Measurements from ENCODE around the gene PSMG2. TPM values are rescaled to one million over a fixed set of nuclear protein-coding genes. Genes with fewer than 3 reads are reported as not detected.

PSMG2 gene
- total RNA-seq, 1 donor from 2014 or later, result 96.5 TPM

DNA sequence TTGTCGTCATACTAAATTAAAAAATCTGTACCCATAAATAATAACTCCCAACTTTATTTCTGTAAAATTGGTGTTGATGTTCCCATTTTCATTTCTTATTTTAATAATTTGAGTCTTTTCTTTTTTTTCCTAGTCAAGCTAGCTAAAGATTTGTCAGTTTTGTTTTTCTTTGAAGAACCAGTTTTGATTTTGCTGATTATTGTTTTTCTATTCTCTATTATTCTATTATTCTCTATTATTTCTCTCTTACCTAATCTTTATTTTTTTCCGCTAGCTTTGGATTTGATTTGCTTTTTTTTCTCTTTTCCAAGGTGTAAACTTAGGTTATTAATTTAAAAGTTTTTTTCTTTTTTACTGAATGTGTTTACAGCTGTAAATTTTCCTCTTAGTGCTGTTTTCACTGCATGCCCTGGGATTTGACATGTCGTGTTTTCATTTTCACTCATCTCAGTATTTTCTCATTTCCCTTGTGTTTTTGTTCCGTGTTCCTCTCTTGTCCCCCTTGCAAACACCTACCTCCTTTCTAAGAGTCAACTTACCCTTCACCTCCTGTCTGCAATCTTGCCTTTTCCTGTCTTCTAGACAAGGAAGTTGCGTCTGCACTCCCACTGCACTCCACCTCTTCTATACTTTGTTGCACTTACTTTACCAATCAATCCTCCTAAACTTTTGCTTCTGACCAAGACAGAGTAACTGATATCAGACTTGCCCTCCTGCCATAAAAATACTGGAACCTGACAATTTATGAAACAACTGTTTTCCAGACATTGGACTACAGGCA is 18.8 kb downstream of the PSMG2 start:
- DNase-seq (ENCODE audit: low read depth), result no peak
- TF ChIP-seq, protein P1, sequence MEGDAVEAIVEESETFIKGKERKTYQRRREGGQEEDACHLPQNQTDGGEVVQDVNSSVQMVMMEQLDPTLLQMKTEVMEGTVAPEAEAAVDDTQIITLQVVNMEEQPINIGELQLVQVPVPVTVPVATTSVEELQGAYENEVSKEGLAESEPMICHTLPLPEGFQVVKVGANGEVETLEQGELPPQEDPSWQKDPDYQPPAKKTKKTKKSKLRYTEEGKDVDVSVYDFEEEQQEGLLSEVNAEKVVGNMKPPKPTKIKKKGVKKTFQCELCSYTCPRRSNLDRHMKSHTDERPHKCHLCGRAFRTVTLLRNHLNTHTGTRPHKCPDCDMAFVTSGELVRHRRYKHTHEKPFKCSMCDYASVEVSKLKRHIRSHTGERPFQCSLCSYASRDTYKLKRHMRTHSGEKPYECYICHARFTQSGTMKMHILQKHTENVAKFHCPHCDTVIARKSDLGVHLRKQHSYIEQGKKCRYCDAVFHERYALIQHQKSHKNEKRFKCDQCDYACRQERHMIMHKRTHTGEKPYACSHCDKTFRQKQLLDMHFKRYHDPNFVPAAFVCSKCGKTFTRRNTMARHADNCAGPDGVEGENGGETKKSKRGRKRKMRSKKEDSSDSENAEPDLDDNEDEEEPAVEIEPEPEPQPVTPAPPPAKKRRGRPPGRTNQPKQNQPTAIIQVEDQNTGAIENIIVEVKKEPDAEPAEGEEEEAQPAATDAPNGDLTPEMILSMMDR (conservative IDR thresholded peaks at IDR 0.05; ENCODE audit: low read depth, low read length), result no peak
- H3K4me3 ChIP-seq (ENCODE audit: low read depth, low read length), result no peak overlapping the region

DNA sequence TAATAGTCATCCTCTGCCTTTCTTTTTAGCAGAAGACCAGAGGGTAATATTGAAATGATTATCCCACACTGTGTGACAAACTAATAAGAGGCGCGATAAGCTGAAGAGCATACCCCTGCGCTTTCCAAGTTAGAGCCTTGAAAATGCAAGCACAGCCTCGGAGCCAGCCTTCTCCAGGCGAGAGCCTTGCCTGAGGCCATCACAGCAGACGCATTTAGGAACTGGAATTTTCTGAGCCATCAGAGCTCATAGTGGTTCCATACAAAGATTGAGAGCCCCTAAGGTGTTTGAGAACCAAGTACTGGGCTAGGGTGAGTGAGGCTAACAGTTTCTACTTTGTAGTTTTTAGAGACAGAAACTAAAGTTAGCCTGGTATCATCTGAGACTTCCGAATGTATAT is 19.9 kb downstream of the PSMG2 start:
- no peak for DNase-seq (ENCODE audit: low read depth)
- TF ChIP-seq, protein P1 (conservative IDR thresholded peaks at IDR 0.05; ENCODE audit: low read depth, low read length), result no peak
- H3K4me3 ChIP-seq (ENCODE audit: low read depth, low read length), result no peak overlapping the region

DNA sequence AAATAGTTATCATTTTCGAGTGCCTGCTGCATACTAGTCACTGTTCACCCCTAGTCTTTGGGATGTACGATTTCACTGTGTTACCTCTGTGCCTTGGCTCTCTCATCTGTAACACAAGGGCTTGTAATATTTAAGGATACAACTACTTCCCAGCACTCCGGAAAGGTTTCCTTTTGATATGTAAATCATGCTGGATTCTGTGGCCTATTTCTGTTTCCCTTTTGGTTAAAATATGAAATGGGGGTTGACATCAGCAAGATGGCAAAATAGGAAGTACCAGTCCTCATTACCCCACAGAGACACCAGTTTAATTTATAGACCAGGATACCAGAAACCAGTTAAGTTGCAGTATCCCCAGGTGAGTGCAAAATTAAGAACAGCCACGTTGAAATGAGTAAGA is 23.5 kb downstream of the PSMG2 start:
- TF ChIP-seq, protein P1 (conservative IDR thresholded peaks at IDR 0.05; ENCODE audit: low read depth, low read length), result no peak
- no peak overlapping the region for H3K4me3 ChIP-seq (ENCODE audit: low read depth, low read length)
- no peak for DNase-seq (ENCODE audit: low read depth)

DNA sequence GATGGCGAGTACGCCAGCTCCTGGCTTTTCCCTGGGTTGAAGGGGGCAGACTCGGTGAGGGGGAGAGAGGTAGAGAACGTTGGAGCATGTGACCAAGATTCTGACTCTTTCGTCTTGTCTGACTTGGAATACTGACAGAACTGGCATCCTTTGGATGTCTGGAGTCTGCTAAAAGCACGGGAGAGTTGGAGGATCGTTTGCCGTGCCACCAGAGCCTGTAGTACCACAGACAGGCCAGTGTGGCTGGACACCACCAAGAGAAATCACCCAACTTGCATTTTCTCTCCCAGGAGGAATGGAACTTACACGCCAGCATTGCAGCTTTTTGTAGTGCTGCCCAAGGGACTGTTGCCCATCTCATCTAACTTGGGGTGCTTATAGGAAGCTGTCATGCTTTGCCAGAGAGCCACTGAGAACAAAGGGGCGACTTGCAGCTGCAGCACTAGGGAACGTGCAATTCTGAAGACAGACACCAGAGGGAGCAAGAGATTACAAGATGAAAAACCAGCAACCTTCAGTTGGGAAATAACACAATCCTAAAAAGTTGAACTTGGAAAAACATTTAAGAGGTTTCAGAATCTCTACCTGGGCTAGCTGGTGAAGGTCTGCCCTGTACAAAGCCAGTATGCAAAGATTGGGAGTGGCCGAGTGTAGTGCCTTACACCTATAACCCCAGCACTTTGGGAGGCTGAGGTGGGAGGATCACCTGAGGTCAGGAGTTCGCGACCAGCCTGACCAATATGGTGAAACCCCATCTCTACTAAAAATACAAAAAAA is 24.1 kb downstream of the PSMG2 start:
- peak; percentile 13 for DNase-seq (ENCODE audit: low read depth)
- TF ChIP-seq, protein P1 (conservative IDR thresholded peaks at IDR 0.05; ENCODE audit: low read depth, low read length), result peak; percentile 90
- no peak overlapping the region for H3K4me3 ChIP-seq (ENCODE audit: low read depth, low read length)

DNA sequence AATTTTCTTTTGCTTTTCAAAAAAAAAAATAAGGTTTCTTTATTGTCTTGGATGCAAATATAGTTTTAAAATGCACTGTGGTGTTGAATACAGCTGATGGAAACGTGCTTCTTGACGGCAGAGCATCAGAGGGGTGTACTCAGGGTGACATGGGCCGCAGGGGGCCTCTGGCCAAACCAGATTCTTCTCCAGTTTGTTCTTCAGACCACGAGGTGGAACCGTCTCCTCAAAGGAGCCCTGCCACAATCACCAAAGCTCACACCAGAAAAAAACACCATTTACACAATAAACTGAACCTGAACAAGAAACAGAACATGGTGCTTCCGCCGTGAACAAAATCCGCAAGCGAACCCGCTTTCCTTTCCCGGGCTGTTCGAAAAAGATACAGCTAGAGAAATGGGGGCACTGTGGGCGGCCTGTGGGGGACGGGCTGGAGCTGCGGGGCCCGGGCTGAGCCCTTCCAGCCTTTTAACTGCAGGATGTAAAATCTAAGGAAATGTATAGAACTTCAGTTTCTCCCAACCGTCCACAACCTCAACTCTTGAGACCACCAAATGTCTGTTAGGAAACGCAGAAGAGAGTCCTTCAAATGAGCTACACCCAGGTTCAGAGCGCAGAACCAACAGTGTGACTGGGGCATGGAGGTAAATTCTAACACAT is 34.5 kb downstream of the PSMG2 start:
- H3K4me3 ChIP-seq (ENCODE audit: low read depth, low read length), result no peak overlapping the region
- no peak for DNase-seq (ENCODE audit: low read depth)
- TF ChIP-seq, protein P1 (conservative IDR thresholded peaks at IDR 0.05; ENCODE audit: low read depth, low read length), result no peak

DNA sequence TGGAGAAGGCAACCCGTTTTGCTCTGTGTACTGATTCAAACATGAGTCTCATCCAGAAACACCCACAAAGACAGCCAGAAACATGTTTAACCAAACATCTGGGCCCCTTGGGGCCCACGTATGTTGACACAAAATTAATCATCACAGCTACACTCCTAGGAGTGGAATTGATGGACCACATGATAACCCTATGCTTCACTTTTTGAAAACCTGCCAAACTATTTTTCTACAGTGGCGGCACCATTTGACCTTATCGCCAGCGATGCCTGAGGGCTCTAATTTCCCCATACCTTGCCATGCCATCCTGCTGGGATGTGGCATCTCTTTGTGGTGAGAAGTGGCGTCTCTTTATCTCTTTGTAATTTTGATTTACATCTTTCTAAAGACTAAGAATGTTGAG is 38.5 kb downstream of the PSMG2 start:
- TF ChIP-seq, protein P1 (conservative IDR thresholded peaks at IDR 0.05; ENCODE audit: low read depth, low read length), result no peak
- no peak overlapping the region for H3K4me3 ChIP-seq (ENCODE audit: low read depth, low read length)
- no peak for DNase-seq (ENCODE audit: low read depth)

Data from epithelial cell of proximal tubule (primary cell).